ENCODE data around the gene TAF7L.
"Not testable (repeated sequence)": the region's sequence is repeated elsewhere in the genome, so short reads cannot be mapped to it uniquely, and the experiment has no call there.

Gene TAF7L

GRCh38 chrX:101290957-101291603 is at the start of gene TAF7L:
Gene TAF7L (minus strand): TSS chrX:101291334. CDS start chrX:101287543, 3,791 bp downstream.
- DNase-seq: no peak

- DNase-seq: no peak
Observed at GRCh38 chrX:101337776-101338271, 46.7 kb upstream of the TAF7L start.

GRCh38 chrX:101334310-101334709 is 43.2 kb upstream of the TAF7L start:
- not testable (repeated sequence) for DNase-seq

- not testable (repeated sequence) for DNase-seq
Observed at GRCh38 chrX:101326600-101326999, 35.5 kb upstream of the TAF7L start.

GRCh38 chrX:101303790-101304189 is 12.7 kb upstream of the TAF7L start:
- DNase-seq: no peak

GRCh38 chrX:101295603-101296002 is 4.5 kb upstream of the TAF7L start:
- DNase-seq: not testable (repeated sequence)

GRCh38 chrX:101287402-101287801 is 3.7 kb downstream of the TAF7L start:
- DNase-seq: no peak

- no peak for DNase-seq
Observed at GRCh38 chrX:101276238-101276637, 14.9 kb downstream of the TAF7L start.

GRCh38 chrX:101274198-101274597 is 16.9 kb downstream of the TAF7L start:
- no peak for DNase-seq

- no peak for DNase-seq
Observed at GRCh38 chrX:101265869-101266428, 25.2 kb downstream of the TAF7L start.

GRCh38 chrX:101263766-101264165 is 27.4 kb downstream of the TAF7L start:
- no peak for DNase-seq

- no peak for DNase-seq
Observed at GRCh38 chrX:101262590-101262989, 28.5 kb downstream of the TAF7L start.

GRCh38 chrX:101260435-101260834 is 30.7 kb downstream of the TAF7L start:
- no peak for DNase-seq

- DNase-seq: no peak
Observed at GRCh38 chrX:101258259-101258581, 32.9 kb downstream of the TAF7L start.

- no peak for DNase-seq
Observed at GRCh38 chrX:101257448-101258258, 33.5 kb downstream of the TAF7L start.

- DNase-seq: no peak
Observed at GRCh38 chrX:101252634-101253033, 38.5 kb downstream of the TAF7L start.

GRCh38 chrX:101241531-101241930 is 49.6 kb downstream of the TAF7L start:
- no peak for DNase-seq

- DNase-seq: no peak
Observed at GRCh38 chrX:101237041-101237440, 54.1 kb downstream of the TAF7L start.

GRCh38 chrX:101232316-101232715 is 58.8 kb downstream of the TAF7L start:
- DNase-seq: no peak

- no peak for DNase-seq
Observed at GRCh38 chrX:101231080-101231479, 60.1 kb downstream of the TAF7L start.

GRCh38 chrX:101230636-101231035 is 60.5 kb downstream of the TAF7L start:
- no peak for DNase-seq

- no peak for DNase-seq
Observed at GRCh38 chrX:101229170-101229569, 62.0 kb downstream of the TAF7L start.

- no peak for DNase-seq
Observed at GRCh38 chrX:101223226-101223625, 67.9 kb downstream of the TAF7L start.

- DNase-seq: no peak
Observed at GRCh38 chrX:101220662-101221260, 70.4 kb downstream of the TAF7L start.
